Activated CD8-positive, alpha-beta T cell treated with anti-CD3 and anti-CD28 coated beads, Interleukin-2, amount 10 ng/mL, durations not matched to agents 7 days and 5 days (primary cell): ENCODE data around the gene NADK2. TPM values are rescaled to one million over a fixed set of nuclear protein-coding genes. Genes with fewer than 3 reads are reported as not detected.

Experiments
- ATAC-seq: fragments of 150-1000 bp; cut with Tn5 transposase; one replicate; pipeline ENCODE4 v1.10.0; 2021; ENCODE audit warnings: moderate library complexity
- CTCF ChIA-PET: fragments of 350-600 bp; sonication (Branson Sonifier 250); formaldehyde crosslinking; loops from one replicate; lab custom pipeline; 2021; ENCODE audit warnings: antibody characterized with exemption; lab: Charles Lee
- POLR2A ChIA-PET: fragments of 350-600 bp; sonication (Branson Sonifier 250); formaldehyde crosslinking; loops from one replicate; lab custom pipeline; 2021; ENCODE audit warnings: antibody characterized with exemption; lab: Charles Lee
- DNase-seq: peaks from one replicate; pipeline ENCODE4 v3.0.0-alpha.2; 2020
- H3K27ac Mint-ChIP-seq: one replicate; pipeline ENCODE4 v1.8.0; 2021; ENCODE audit warnings: mild to moderate bottlenecking, mixed read lengths
- H3K27me3 Mint-ChIP-seq: one replicate; pipeline ENCODE4 v1.8.0; 2021; ENCODE audit warnings: low read depth, mixed read lengths
- H3K36me3 Mint-ChIP-seq: one replicate; pipeline ENCODE4 v1.8.0; 2021; ENCODE audit warnings: low read depth, mixed read lengths
- H3K4me1 Mint-ChIP-seq: one replicate; pipeline ENCODE4 v1.8.0; 2021; ENCODE audit warnings: low read depth, mixed read lengths
- H3K4me3 Mint-ChIP-seq: one replicate; pipeline ENCODE4 v1.8.0; 2021; ENCODE audit warnings: mild to moderate bottlenecking, mixed read lengths
- H3K9me3 Mint-ChIP-seq: one replicate; pipeline ENCODE4 v1.8.0; 2022; ENCODE audit warnings: mixed read lengths; ENCODE audit not compliant: insufficient read depth
- total RNA-seq, 2 experiments: library from RNA; stranded (reverse); gene quantifications; one replicate each; pipeline ENCODE4 v1.2.3, GENCODE V29; 2021

NADK2 gene
- total RNA-seq, 2 experiments from 2014 or later = 11.0 to 12.8 TPM

GRCh38 chr5:36230151-36230790, 11.5 kb downstream of the NADK2 start:
- Mint-ChIP-seq H3K27me3 (no peaks in the 10 kb centered on the region), H3K4me3 (no peak overlapping the region), H3K4me1 (no peaks in the 10 kb centered on the region), H3K27ac (no peak overlapping the region), H3K9me3 (no peaks in the 10 kb centered on the region), H3K36me3 (no peaks in the 10 kb centered on the region)
- ChIA-PET CTCF (interaction anchor here (1.2 to 1.6 kb wide), 2 partner anchors 11 to 151 kb away, joined by 4 to 9 read pairs; partner anchors contain the start of gene NADK2), POLR2A (no interaction called here)
- DNase-seq (no peak), ATAC-seq (no peak)

DNA sequence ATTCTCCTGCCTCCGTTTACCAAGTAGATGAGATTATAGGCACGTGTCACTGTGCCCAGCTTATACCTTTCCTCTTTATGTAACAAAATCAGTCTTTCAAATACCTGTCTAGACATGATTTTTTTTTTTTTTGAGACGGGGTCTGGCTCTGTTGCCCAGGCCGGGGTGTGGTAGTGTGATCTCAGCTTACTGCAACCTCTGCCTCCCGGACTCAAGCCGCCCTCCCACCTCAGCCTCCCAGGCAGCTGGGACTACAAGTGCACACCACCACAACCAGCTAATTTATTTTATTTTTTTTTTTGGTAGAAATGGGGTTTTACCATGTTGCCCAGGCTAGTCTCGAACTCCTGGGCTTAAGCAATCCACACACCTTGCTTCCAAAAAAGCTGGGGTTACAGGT, 13.2 kb downstream of the NADK2 start:
- ATAC-seq (no peak), DNase-seq (no peak)
- H3K27me3 Mint-ChIP-seq = no peaks in the 10 kb centered on the region
- no peak overlapping the region for H3K4me3 Mint-ChIP-seq
- H3K4me1 Mint-ChIP-seq = no peaks in the 10 kb centered on the region
- no peaks in the 10 kb centered on the region for H3K9me3 Mint-ChIP-seq
- no peak overlapping the region for H3K27ac Mint-ChIP-seq
- H3K36me3 Mint-ChIP-seq = peaks cover 4% of the 10 kb centered on the region
- CTCF ChIA-PET = interaction anchor here (0.7 to 1.1 kb wide), 3 partner anchors 8 to 50 kb away, joined by 3 read pairs; no protein-coding TSS in a partner anchor
- POLR2A ChIA-PET = interaction anchor here (0.6 kb wide), 1 partner anchor 9 kb away, joined by 5 read pairs; no protein-coding TSS in a partner anchor

- H3K4me1 Mint-ChIP-seq = no peaks in the 10 kb centered on the region
- no peaks in the 10 kb centered on the region for H3K9me3 Mint-ChIP-seq
- H3K27me3 Mint-ChIP-seq = no peaks in the 10 kb centered on the region
- H3K36me3 Mint-ChIP-seq = peaks cover 4% of the 10 kb centered on the region
- H3K4me3 Mint-ChIP-seq = no peak overlapping the region
- ATAC-seq (no peak), DNase-seq (no peak)
- ChIA-PET POLR2A (no interaction called here), CTCF (interaction anchor here (1.4 kb wide), 2 partner anchors 10 to 15 kb away, joined by 3 to 4 read pairs; partner anchors contain the start of gene NADK2)
- H3K27ac Mint-ChIP-seq = no peak overlapping the region
These were observed 14.7 kb downstream of the NADK2 start for GRCh38 chr5:36227046-36227445.

DNA sequence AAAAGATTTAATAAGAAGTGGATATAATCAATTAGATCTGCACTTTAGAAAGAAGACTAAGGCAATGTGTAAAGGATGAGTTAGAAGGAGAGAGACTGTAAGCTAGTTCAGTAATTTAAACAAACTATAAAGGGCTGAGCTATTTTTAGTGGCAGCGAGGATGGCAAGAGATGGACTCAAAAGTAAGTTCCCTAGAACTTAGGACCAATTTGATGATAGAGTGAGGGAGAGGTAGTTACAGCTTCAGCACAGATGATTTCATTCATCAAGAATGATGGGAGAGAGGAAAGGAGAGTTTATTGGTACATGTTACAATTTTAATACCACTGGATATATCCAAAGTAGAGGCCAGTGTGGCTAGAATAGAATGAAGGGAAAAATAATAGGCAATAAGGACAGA, 19.1 kb downstream of the NADK2 start:
- DNase-seq = no peak
- H3K4me1 Mint-ChIP-seq = no peaks in the 10 kb centered on the region
- POLR2A ChIA-PET = no interaction called here

DNA sequence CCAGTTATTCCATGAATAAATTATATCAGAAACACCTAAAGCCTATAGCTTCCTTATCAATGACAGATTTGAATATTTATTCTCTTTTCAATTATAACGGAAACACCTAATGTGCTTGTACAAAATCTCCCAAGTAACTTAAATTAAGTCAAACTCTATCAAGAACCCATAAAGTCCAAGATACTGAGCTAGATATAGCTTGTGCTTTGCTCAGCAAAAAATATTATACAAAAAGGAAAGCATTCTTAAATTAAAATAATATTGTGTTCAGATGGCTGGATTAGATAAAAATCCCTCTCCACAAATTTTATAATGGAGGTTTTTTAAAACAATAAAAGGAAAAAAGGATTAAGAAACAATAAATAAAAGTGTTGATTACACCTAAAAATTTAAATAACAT, 23.7 kb downstream of the NADK2 start:
- ChIA-PET CTCF (interaction anchor here (1.2 to 3.0 kb wide), 2 partner anchors 23 to 139 kb away, joined by 4 to 16 read pairs; partner anchors contain the start of gene NADK2), POLR2A (no interaction called here)
- Mint-ChIP-seq H3K9me3 (no peaks in the 10 kb centered on the region), H3K4me3 (no peak overlapping the region), H3K27me3 (no peaks in the 10 kb centered on the region), H3K4me1 (no peaks in the 10 kb centered on the region), H3K27ac (no peak overlapping the region), H3K36me3 (peaks cover 2% of the 10 kb centered on the region)
- no peak for ATAC-seq
- no peak for DNase-seq

More for the DNA sequence above, 19.1 kb downstream of the NADK2 start:
- no peak overlapping the region for H3K27ac Mint-ChIP-seq
- H3K27me3 Mint-ChIP-seq = no peaks in the 10 kb centered on the region
- peaks cover 6% of the 10 kb centered on the region for H3K36me3 Mint-ChIP-seq
- no peak overlapping the region for H3K4me3 Mint-ChIP-seq
- CTCF ChIA-PET = interaction anchor here (1.4 to 2.6 kb wide), 3 partner anchors 19 to 143 kb away, joined by 3 to 9 read pairs (median 6); partner anchors contain the start of gene NADK2
- ATAC-seq = no peak
- no peaks in the 10 kb centered on the region for H3K9me3 Mint-ChIP-seq

DNA sequence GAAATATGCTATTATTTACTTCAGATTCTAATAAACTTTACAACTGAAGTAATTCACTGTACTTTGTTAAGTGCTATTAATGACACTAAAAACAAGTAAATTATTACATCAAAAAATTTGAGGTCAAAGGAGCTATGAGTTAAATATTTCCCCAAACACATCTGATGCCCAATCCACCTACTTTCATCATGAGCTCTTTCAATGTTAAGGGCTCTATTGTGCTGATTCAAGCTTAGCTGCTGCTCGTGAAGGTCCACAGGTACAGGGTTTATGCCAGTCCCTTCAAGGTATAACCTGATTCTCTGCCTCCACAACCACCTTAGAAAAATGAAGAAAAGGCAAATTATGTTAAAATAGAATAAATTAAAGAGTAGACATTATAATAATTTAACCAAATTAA, 24.2 kb downstream of the NADK2 start:
- CTCF ChIA-PET = interaction anchor here (1.2 to 3.0 kb wide), 2 partner anchors 24 to 138 kb away, joined by 4 to 16 read pairs; partner anchors contain the start of gene NADK2
- POLR2A ChIA-PET = no interaction called here
- Mint-ChIP-seq H3K27me3 (no peaks in the 10 kb centered on the region), H3K36me3 (peaks cover 2% of the 10 kb centered on the region), H3K4me3 (no peak overlapping the region), H3K9me3 (no peaks in the 10 kb centered on the region), H3K27ac (no peak overlapping the region), H3K4me1 (no peaks in the 10 kb centered on the region)
- ATAC-seq (no peak), DNase-seq (no peak)

DNA sequence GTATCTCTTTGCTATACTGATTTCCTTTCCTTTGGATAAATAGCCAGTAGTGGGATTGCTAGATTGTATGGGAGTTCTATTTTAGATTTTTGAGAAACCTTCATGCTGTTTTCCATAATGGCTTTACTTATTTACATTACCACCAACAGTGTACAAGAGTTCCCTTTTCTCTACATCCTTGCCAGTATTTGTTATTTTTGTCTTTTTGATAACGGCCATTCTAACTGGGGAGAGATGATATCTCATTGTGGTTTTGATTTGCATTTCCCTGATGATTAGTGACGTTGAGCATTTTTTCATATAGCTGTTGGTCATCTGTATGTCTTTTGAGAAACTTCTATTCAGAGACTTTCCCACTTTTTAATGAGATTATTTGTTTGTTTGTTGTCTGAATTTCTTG, 25.8 kb downstream of the NADK2 start:
- H3K27ac Mint-ChIP-seq = no peak overlapping the region

DNA sequence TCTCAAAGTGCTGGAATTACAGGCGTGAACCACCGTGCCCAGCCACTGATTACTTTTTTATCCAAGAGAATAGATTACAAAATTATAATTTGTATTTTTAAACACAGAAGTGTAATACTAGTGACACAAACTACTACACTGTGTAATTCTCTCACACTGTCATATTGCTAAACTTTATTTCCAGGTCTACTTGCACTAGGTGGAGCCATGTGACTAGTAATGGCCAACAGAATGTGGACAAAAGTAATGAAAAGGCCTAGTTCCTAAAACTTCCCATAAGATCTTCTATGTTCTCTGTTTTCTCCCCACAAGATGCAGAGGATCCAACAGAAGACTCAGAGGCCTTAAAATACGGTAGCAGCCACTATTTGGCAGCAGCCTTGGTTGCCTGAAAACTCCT, 27.3 kb downstream of the NADK2 start:
- Mint-ChIP-seq H3K4me3 (no peak overlapping the region), H3K36me3 (no peaks in the 10 kb centered on the region), H3K27me3 (no peaks in the 10 kb centered on the region), H3K4me1 (no peaks in the 10 kb centered on the region), H3K9me3 (no peaks in the 10 kb centered on the region), H3K27ac (no peak overlapping the region)
- POLR2A ChIA-PET = no interaction called here
- ATAC-seq = no peak
- CTCF ChIA-PET = no interaction called here
- no peak for DNase-seq

More for the DNA sequence above, 25.8 kb downstream of the NADK2 start:
- Mint-ChIP-seq H3K36me3 (peaks cover 2% of the 10 kb centered on the region), H3K4me1 (no peaks in the 10 kb centered on the region), H3K9me3 (no peaks in the 10 kb centered on the region), H3K4me3 (no peak overlapping the region), H3K27me3 (no peaks in the 10 kb centered on the region)
- ChIA-PET POLR2A (interaction anchor here (1.0 kb wide), 1 partner anchor 26 kb away, joined by 3 read pairs; the partner anchor contains the start of gene NADK2), CTCF (no interaction called here)
- ATAC-seq = no peak
- no peak for DNase-seq

DNA sequence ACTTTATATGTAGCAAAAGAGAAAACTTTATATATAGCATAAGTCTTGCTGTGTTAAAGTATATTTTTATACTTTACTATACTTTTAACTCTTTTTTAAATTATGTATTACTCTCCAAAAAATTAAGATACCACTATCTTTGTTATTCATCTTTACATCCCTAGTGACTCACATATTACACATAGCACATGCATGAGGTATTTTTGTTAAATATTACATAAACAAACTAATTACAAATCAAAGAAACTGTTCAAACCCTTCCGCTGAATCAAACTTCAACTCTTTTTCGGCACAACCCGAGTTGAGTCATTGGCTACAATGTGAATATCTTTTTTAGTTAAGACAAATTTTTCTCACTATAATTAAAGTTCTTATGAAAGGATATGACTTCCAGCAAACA, 32.1 kb downstream of the NADK2 start:
- POLR2A ChIA-PET = no interaction called here
- Mint-ChIP-seq H3K9me3 (no peaks in the 10 kb centered on the region), H3K4me1 (no peaks in the 10 kb centered on the region)

GRCh38 chr5:36208786-36209185, 32.9 kb downstream of the NADK2 start:
- Mint-ChIP-seq H3K36me3 (peaks cover 12% of the 10 kb centered on the region), H3K4me1 (no peaks in the 10 kb centered on the region), H3K27ac (no peak overlapping the region), H3K27me3 (no peaks in the 10 kb centered on the region), H3K9me3 (no peaks in the 10 kb centered on the region), H3K4me3 (no peak overlapping the region)
- POLR2A ChIA-PET = no interaction called here
- no peak for DNase-seq
- CTCF ChIA-PET = interaction anchor here (2.2 kb wide), 1 partner anchor 33 kb away, joined by 7 read pairs; the partner anchor contains the start of gene NADK2
- ATAC-seq = no peak

More for the DNA sequence above, 32.1 kb downstream of the NADK2 start:
- no peak overlapping the region for H3K27ac Mint-ChIP-seq
- CTCF ChIA-PET = no interaction called here
- ATAC-seq (no peak), DNase-seq (no peak)
- H3K4me3 Mint-ChIP-seq = no peak overlapping the region
- H3K36me3 Mint-ChIP-seq = peaks cover 12% of the 10 kb centered on the region
- no peaks in the 10 kb centered on the region for H3K27me3 Mint-ChIP-seq

GRCh38 chr5:36206913-36207312, 34.8 kb downstream of the NADK2 start:
- H3K27ac Mint-ChIP-seq = no peak overlapping the region

GRCh38 chr5:36205329-36205728, 36.4 kb downstream of the NADK2 start:
- Mint-ChIP-seq H3K9me3 (no peaks in the 10 kb centered on the region), H3K27ac (no peak overlapping the region), H3K4me3 (no peak overlapping the region), H3K4me1 (no peaks in the 10 kb centered on the region), H3K27me3 (no peaks in the 10 kb centered on the region), H3K36me3 (peaks cover 12% of the 10 kb centered on the region)
- ATAC-seq = no peak
- CTCF ChIA-PET = interaction anchor here (0.7 to 1.8 kb wide), 2 partner anchors 36 to 754 kb away, joined by 3 to 5 read pairs; partner anchors contain the start of gene NADK2
- DNase-seq = no peak
- POLR2A ChIA-PET = no interaction called here

More at GRCh38 chr5:36206913-36207312, 34.8 kb downstream of the NADK2 start:
- Mint-ChIP-seq H3K4me3 (no peak overlapping the region), H3K36me3 (peaks cover 12% of the 10 kb centered on the region), H3K4me1 (no peaks in the 10 kb centered on the region), H3K9me3 (no peaks in the 10 kb centered on the region), H3K27me3 (no peaks in the 10 kb centered on the region)
- ChIA-PET CTCF (interaction anchor here (2.2 kb wide), 1 partner anchor 35 kb away, joined by 7 read pairs; the partner anchor contains the start of gene NADK2), POLR2A (no interaction called here)
- DNase-seq (no peak), ATAC-seq (no peak)
